GM12878 (cell line): Measurements from ENCODE around the gene MINPP1. TPM values are rescaled to one million over a fixed set of nuclear protein-coding genes. Genes with fewer than 3 reads are reported as not detected.

Source experiments
- ATAC-seq: fragments of 200-7000 bp; cut with Tn5 transposase; 3 replicates; pipeline ENCODE4 v1.9.1; 2020; ENCODE audit warnings: mild to moderate bottlenecking, moderate library complexity
- BruUV-seq: library from RNA; stranded (reverse); fragments of 400-500 nt; replicated peaks from 2 replicates; lab custom pipeline; 2021; lab: Mats Ljungman, UMichigan
- CTCF ChIA-PET: fragments of 300-600 bp; sonication (Branson Sonifier 250); formaldehyde crosslinking; extraction: SDS; loops from one replicate; lab custom pipeline; 2021; ENCODE audit warnings: inconsistent platforms; lab: Yijun Ruan, JAX
- POLR2A ChIA-PET: fragments of 350-600 bp; formaldehyde crosslinking; extraction: SDS; loops from one replicate; lab custom pipeline; 2021; ENCODE audit warnings: inconsistent platforms; lab: Charles Lee
- RAD21 ChIA-PET: fragments of 300-600 bp; sonication (Branson Sonifier 250); formaldehyde crosslinking; loops from one replicate; lab custom pipeline; 2023; ENCODE audit warnings: antibody characterized with exemption; ENCODE audit not compliant: unreplicated experiment; lab: Charles Lee
- SMC1A ChIA-PET: fragments of 300-600 bp; sonication (Branson Sonifier 250); formaldehyde crosslinking; loops from one replicate; lab custom pipeline; 2023; ENCODE audit not compliant: unreplicated experiment, uncharacterized antibody; lab: Charles Lee
- DNase-seq: peaks from one replicate; pipeline ENCODE4 v3.0.0-alpha.2; 2011; ENCODE audit warnings: low read depth, low spot score
- FAIRE-seq: peaks from 3 replicates; lab custom pipeline; 2011; peaks lifted over from hg19 to GRCh38; lab: Jason Lieb, UNC
- H2AFZ ChIP-seq: 2 replicates; pipeline ENCODE4 v1.6.0; 2011; ENCODE audit warnings: low read depth, low read length, control low read depth; ENCODE audit not compliant: control insufficient read depth
- H3K27ac ChIP-seq: 2 replicates; pipeline ENCODE4 v1.5.1; 2011; ENCODE audit warnings: control low read depth; ENCODE audit not compliant: control insufficient read depth, insufficient read depth
- H3K27me3 ChIP-seq, 2 experiments: replicated peaks in 1 of 2; 2 replicates each; pipeline versions ENCODE4 v1.6.0 to v1.6.1; 2011; ENCODE audit warnings: low read length in 1 of 2; ENCODE audit not compliant: control insufficient read depth in 2 of 2, insufficient read depth in 2 of 2
- H3K36me3 ChIP-seq, 2 experiments: 2 replicates each; pipeline ENCODE4 v1.5.1; 2011; ENCODE audit warnings: low read length in 1 of 2; ENCODE audit not compliant: control insufficient read depth in 2 of 2, insufficient read depth in 2 of 2
- H3K4me1 ChIP-seq: 2 replicates; pipeline ENCODE4 v1.6.1; 2011; ENCODE audit warnings: mild to moderate bottlenecking, low read length, moderate library complexity, mixed read lengths; ENCODE audit not compliant: control insufficient read depth, insufficient read depth
- H3K4me2 ChIP-seq: 2 replicates; pipeline ENCODE4 v1.6.0; 2011; ENCODE audit warnings: control low read depth; ENCODE audit not compliant: control insufficient read depth, insufficient read depth
- H3K4me3 ChIP-seq: fragments of 200-600 bp; sonication (generic); 2 replicates; pipeline ENCODE4 v1.5.1; 2016
- H3K79me2 ChIP-seq: 2 replicates; pipeline ENCODE4 v1.6.0; 2011; ENCODE audit warnings: low read length; ENCODE audit not compliant: control insufficient read depth, insufficient read depth
- H3K9ac ChIP-seq: 2 replicates; pipeline ENCODE4 v1.8.0; 2011; ENCODE audit warnings: low read length, control low read depth, mixed read lengths; ENCODE audit not compliant: control insufficient read depth, insufficient read depth
- H3K9me3 ChIP-seq: replicated peaks from 3 replicates; pipeline ENCODE4 v1.5.1; 2011; ENCODE audit warnings: mild to moderate bottlenecking, low read length; ENCODE audit not compliant: control insufficient read depth, insufficient read depth
- H4K20me1 ChIP-seq: 2 replicates; pipeline ENCODE4 v1.6.0; 2011; ENCODE audit not compliant: control insufficient read depth, insufficient read depth
- BCL3 ChIP-seq: IDR thresholded peaks from 2 replicates; pipeline ENCODE4 v1.6.1; 2011; ENCODE audit warnings: borderline replicate concordance, low read depth, mild to moderate bottlenecking, moderate library complexity, low read length; ENCODE audit not compliant: insufficient read depth, poor library complexity, severe bottlenecking
- BCLAF1 ChIP-seq: fragments of 450-650 bp; IDR thresholded peaks from 2 replicates; pipeline ENCODE4 v1.6.1; 2017; ENCODE audit warnings: antibody characterized with exemption, mild to moderate bottlenecking, moderate library complexity
- BMI1 ChIP-seq: fragments of 450-650 bp; IDR thresholded peaks from 2 replicates; pipeline ENCODE4 v1.6.1; 2016; ENCODE audit warnings: mild to moderate bottlenecking, moderate library complexity, borderline replicate concordance
- CHD1 ChIP-seq: IDR thresholded peaks from 2 replicates; pipeline ENCODE4 v1.6.1; 2012; ENCODE audit warnings: low read depth, low read length, improper control_type of control experiment
- CTCF ChIP-seq, 3 experiments: IDR thresholded peaks in 2 of 3; conservative IDR thresholded peaks in 1 of 3; 2 replicates each; pipeline ENCODE4 v1.5.1; 2011; ENCODE audit warnings: low read depth in 3 of 3, low read length in 3 of 3, mild to moderate bottlenecking in 3 of 3, control low read depth in 2 of 3, moderate library complexity in 2 of 3, inconsistent platforms in 1 of 3, mixed read lengths in 1 of 3; ENCODE audit not compliant: control insufficient read depth in 2 of 3, insufficient read depth in 1 of 3; ENCODE audit errors: extremely low read depth in 1 of 3
- DPF2 ChIP-seq: fragments of 450-650 bp; IDR thresholded peaks from 2 replicates; pipeline ENCODE4 v1.6.1; 2017; ENCODE audit warnings: mild to moderate bottlenecking
- E4F1 ChIP-seq: fragments of 450-650 bp; IDR thresholded peaks from 2 replicates; pipeline ENCODE4 v1.6.1; 2018; ENCODE audit warnings: borderline replicate concordance, mild to moderate bottlenecking; ENCODE audit not compliant: partially characterized antibody
- HCFC1 ChIP-seq: fragments of 150-350 bp; IDR thresholded peaks from 2 replicates; pipeline ENCODE4 v1.6.1; 2014; ENCODE audit warnings: low read length
- HDAC2 ChIP-seq: fragments of 200-600 bp; sonication (generic); IDR thresholded peaks from 2 replicates; pipeline ENCODE4 v1.6.1; 2017
- SRF ChIP-seq, 2 experiments: IDR thresholded peaks; 2 replicates each; pipeline ENCODE4 v1.6.1; 2011; ENCODE audit warnings: low read depth in 2 of 2, low read length in 2 of 2, mild to moderate bottlenecking in 1 of 2, moderate library complexity in 1 of 2
- SUZ12 ChIP-seq: fragments of 200-600 bp; sonication (generic); IDR thresholded peaks from one replicate; pipeline ENCODE4 v1.6.1; 2018; ENCODE audit warnings: antibody characterized with exemption, mild to moderate bottlenecking; ENCODE audit not compliant: unreplicated experiment
- TARDBP ChIP-seq: IDR thresholded peaks from 2 replicates; pipeline ENCODE4 v1.6.1; 2016; ENCODE audit warnings: borderline replicate concordance
- ZBTB33 ChIP-seq: fragments of 450-650 bp; IDR thresholded peaks from 2 replicates; pipeline ENCODE4 v1.6.1; 2017; ENCODE audit warnings: mild to moderate bottlenecking
- WGBS: methylation state at CpG from one replicate; pipeline ENCODE4 v1.1.6; 2016; ENCODE audit warnings: low lambda C conversion rate; ENCODE audit not compliant: insufficient replicate concordance, insufficient coverage; ENCODE audit errors: missing lambda C conversion rate; 5-methylcytosine and 5-hydroxymethylcytosine counted together
- in situ Hi-C: fragments of 300-500 bp; cut with MboI; formaldehyde crosslinking; loops from 9 replicates; pipeline ENCODE4 v1.14.3; 2018; ENCODE audit warnings: mixed read lengths
- intact Hi-C: fragments of 100-400 bp; cut with micrococcal nuclease; formaldehyde crosslinking; loops from one replicate; pipeline ENCODE4 v1.14.2; 2022; ENCODE audit not compliant: unreplicated experiment
- polyA plus RNA-seq, 11 experiments: library from polyadenylated mRNA; depleted of rRNA in 4 of 11; unstranded in 6 of 11; stranded (reverse) in 5 of 11; fragments of >200 nt; fragmentation: Nextera tagmentation in 4 of 11; fragmentation: Illumina TruSeq in 1 of 11; extraction: Ambion mirVana in 4 of 11; extraction: Trizol in 1 of 11; gene quantifications; 1 replicate in 1 of 11; 2 replicates in 10 of 11; pipeline versions ENCODE4 v1.2.1 to v1.2.3, GENCODE V29; 2011 to 2016; ENCODE audit warnings: inconsistent platforms in 2 of 11, missing spikeins in 2 of 11, low read depth in 1 of 11
- total RNA-seq, 4 experiments: library from RNA; depleted of rRNA in 3 of 4; stranded (reverse); fragments of >200 nt in 3 of 4; fragmentation: Illumina TruSeq in 1 of 4; extraction: Trizol in 1 of 4; gene quantifications; 2 replicates each; pipeline versions ENCODE4 v1.2.1 to v1.2.3, GENCODE V29; 2013 to 2021

Gene MINPP1
- total and polyA plus RNA-seq, 10 of the 15 experiments (the other 5 are each of a cell fraction or from before 2014, with no cell fraction given) = 3.9 to 29.2 (median 10.7) TPM

GRCh38 chr10:87559392-87559791, 54.7 kb downstream of the MINPP1 start:
- in situ Hi-C loops (no loop called here), intact Hi-C loops (no loop called here)
- no peaks in the 10 kb centered on the region for H4K20me1 ChIP-seq
- no peak for FAIRE-seq
- no peak overlapping the region for H2AFZ ChIP-seq
- no peaks in the 10 kb centered on the region; the same call in 2 of the 3 replicates for H3K9me3 ChIP-seq
- WGBS = 66% methylated on average over 3 of the region's 3 CpGs
- no peaks in the 10 kb centered on the region for H3K27me3 ChIP-seq
- H3K36me3 ChIP-seq = no peaks in the 10 kb centered on the region
- SMC1A ChIA-PET = no interaction called here
- H3K4me3 ChIP-seq = no peak overlapping the region
- DNase-seq = no peak
- RAD21 ChIA-PET = no interaction called here
- no peaks in the 10 kb centered on the region for H3K4me1 ChIP-seq
- ATAC-seq = no peak
- no peaks in the 10 kb centered on the region for H3K79me2 ChIP-seq
- no TSS peak for BruUV-seq
- POLR2A ChIA-PET = no interaction called here
- no peak overlapping the region for H3K9ac ChIP-seq
- CTCF ChIA-PET = no interaction called here
- no peak overlapping the region for H3K4me2 ChIP-seq
- H3K27ac ChIP-seq = no peak overlapping the region
- TF ChIP-seq ZBTB33 = no peak
- TF ChIP-seq E4F1 = no peak
- TF ChIP-seq HDAC2 = no peak
- TF ChIP-seq BMI1 = no peak
- TF ChIP-seq DPF2 = no peak
- no peak for TF ChIP-seq HCFC1
- no peak for TF ChIP-seq SRF (IDR thresholded peaks at IDR 0.05; ENCODE audit: low read depth in 2 of 2, low read length in 2 of 2)
- TF ChIP-seq BCLAF1 = no peak
- TF ChIP-seq BCL3 = no peak
- TF ChIP-seq CHD1 = no peak
- TF ChIP-seq CTCF (IDR thresholded peaks at IDR 0.05 in 2 of 3, conservative IDR thresholded peaks at IDR 0.05 in 1 of 3; ENCODE audit: control insufficient read depth in 2 of 3, extremely low read depth in 1 of 3, insufficient read depth in 1 of 3, low read depth in 3 of 3, low read length in 3 of 3) = no peak
- TF ChIP-seq SUZ12 = no peak
- no peak for TF ChIP-seq TARDBP
